Adrenal gland (tissue), 12 donors: ENCODE data around the gene SORCS3. TPM values are rescaled to one million over a fixed set of nuclear protein-coding genes. Genes with fewer than 3 reads are reported as not detected.

Experiments used
- DNase-seq, 7 donors: peaks; one replicate each; pipeline ENCODE4 v3.0.0-alpha.2; 2019 to 2020
- H3K27ac ChIP-seq, 5 donors: fragments of 200-600 bp; sonication (generic) in 4 of 5; 1 replicate in 3 of 5; 2 replicates in 2 of 5; pipeline versions ENCODE4 v1.5.1 to v1.8.0; 2016 to 2020; ENCODE audit warnings: mild to moderate bottlenecking in 1 of 5
- H3K27me3 ChIP-seq: fragments of 200-600 bp; 2 replicates; pipeline ENCODE4 v1.8.0; 2021
- H3K36me3 ChIP-seq, 2 donors: fragments of 200-600 bp; replicated peaks in 1 of 2; 1 replicate in 1 of 2; 2 replicates in 1 of 2; pipeline versions ENCODE4 v1.5.1 to v1.8.0; 2018 to 2022
- H3K4me1 ChIP-seq, 2 donors: fragments of 200-600 bp; replicated peaks in 1 of 2; 1 replicate in 1 of 2; 2 replicates in 1 of 2; pipeline versions ENCODE4 v1.5.1 to v1.8.0; 2018 to 2021
- H3K4me3 ChIP-seq, 4 donors: fragments of 200-600 bp; sonication (generic) in 3 of 4; one replicate each; pipeline ENCODE4 v1.5.1; 2016 to 2018
- H3K9me3 ChIP-seq, 3 donors: fragments of 200-600 bp; sonication (generic) in 1 of 3; replicated peaks in 1 of 3; 1 replicate in 2 of 3; 2 replicates in 1 of 3; pipeline versions ENCODE4 v1.5.1 to v1.8.0; 2016 to 2021
- POLR2A ChIP-seq, 2 donors: fragments of 450-650 bp; IDR thresholded peaks; one replicate each; pipeline ENCODE4 v1.6.1; 2017; ENCODE audit warnings: antibody characterized with exemption in 2 of 2, mild to moderate bottlenecking in 2 of 2, moderate library complexity in 1 of 2
- WGBS, 4 donors: extraction: QIAGEN DNeasy Blood & Tissue Kit in 2 of 4; methylation state at CpG; one replicate each; pipeline versions ENCODE4 v1.1.5 to v1.1.7; 2013 to 2017; 5-methylcytosine and 5-hydroxymethylcytosine counted together
- intact Hi-C, 2 donors: fragments of 100-400 bp; cut with DNase I; formaldehyde crosslinking; loops; one replicate each; pipeline versions ENCODE4 v1.14.1 to v1.15.0; 2022 to 2023
- polyA plus RNA-seq, 3 donors: library from polyadenylated mRNA; stranded (reverse); fragments of 200-250 nt in 2 of 3; fragments of 350-450 nt in 1 of 3; fragmentation: Illumina TruSeq in 1 of 3; extraction: RNeasy Lipid Tissue Mini Kit (QIAGEN cat#74804) in 1 of 3; gene quantifications; one replicate each; pipeline ENCODE4 v1.2.3, GENCODE V29; 2013 to 2014
- total RNA-seq, 9 donors: library from RNA; depleted of rRNA in 4 of 9; stranded (reverse); fragments of >200 nt in 4 of 9; fragments of 120-200 nt in 1 of 9; fragmentation: NEBNext Ultra II Directional in 1 of 9; extraction: Animal tissue kit (Norgen Biotek cat#: 25700) in 1 of 9; gene quantifications; one replicate each; pipeline versions ENCODE4 v1.1.0 to v1.2.4, GENCODE V29; 2013 to 2023
- TF ChIP-seq, protein P1 (sequence below), 6 experiments: fragments of 450-650 bp in 4 of 6; fragments of 200-600 bp in 2 of 6; sonication (generic) in 1 of 6; IDR thresholded peaks; 1 replicate in 5 of 6; 2 replicates in 1 of 6; pipeline versions ENCODE4 v1.5.1 to v1.8.0; 2016 to 2021; ENCODE audit warnings: antibody characterized with exemption in 6 of 6, mild to moderate bottlenecking in 2 of 6, moderate library complexity in 1 of 6
- donor health status: healthy with polysubstance abuse.
- donor health status: Bipolar disorder and iron deficiency.
- donor health status: DM: yes; HTN: yes; CAD: no.
- donor health status: DM: no; HTN: no; CAD: no.
- donor health status: DM: no; HTN: no; CAD: no.
- donor health status: DM: yes; HTN: yes; CAD: no.

SORCS3 gene
- total and polyA plus RNA-seq, 12 donors, result 0.22 to 3.4 (median 1.2) TPM; not detected in 2

GRCh38 chr10:105258036-105258673 lies 617.1 kb downstream of the SORCS3 start:
- Histone ChIP-seq H3K36me3 (no peaks in the 10 kb centered on the region), H3K27ac (no peak overlapping the region), H3K27me3 (no peaks in the 10 kb centered on the region), H3K9me3 (no peaks in the 10 kb centered on the region), H3K4me1 (no peaks in the 10 kb centered on the region), H3K4me3 (no peak overlapping the region)
- DNase-seq, result no peak
- intact Hi-C loops, result no loop called here
- TF ChIP-seq, protein P1, sequence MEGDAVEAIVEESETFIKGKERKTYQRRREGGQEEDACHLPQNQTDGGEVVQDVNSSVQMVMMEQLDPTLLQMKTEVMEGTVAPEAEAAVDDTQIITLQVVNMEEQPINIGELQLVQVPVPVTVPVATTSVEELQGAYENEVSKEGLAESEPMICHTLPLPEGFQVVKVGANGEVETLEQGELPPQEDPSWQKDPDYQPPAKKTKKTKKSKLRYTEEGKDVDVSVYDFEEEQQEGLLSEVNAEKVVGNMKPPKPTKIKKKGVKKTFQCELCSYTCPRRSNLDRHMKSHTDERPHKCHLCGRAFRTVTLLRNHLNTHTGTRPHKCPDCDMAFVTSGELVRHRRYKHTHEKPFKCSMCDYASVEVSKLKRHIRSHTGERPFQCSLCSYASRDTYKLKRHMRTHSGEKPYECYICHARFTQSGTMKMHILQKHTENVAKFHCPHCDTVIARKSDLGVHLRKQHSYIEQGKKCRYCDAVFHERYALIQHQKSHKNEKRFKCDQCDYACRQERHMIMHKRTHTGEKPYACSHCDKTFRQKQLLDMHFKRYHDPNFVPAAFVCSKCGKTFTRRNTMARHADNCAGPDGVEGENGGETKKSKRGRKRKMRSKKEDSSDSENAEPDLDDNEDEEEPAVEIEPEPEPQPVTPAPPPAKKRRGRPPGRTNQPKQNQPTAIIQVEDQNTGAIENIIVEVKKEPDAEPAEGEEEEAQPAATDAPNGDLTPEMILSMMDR (IDR thresholded peaks at IDR 0.05), result no peak
- no peak for TF ChIP-seq POLR2A (IDR thresholded peaks at IDR 0.05)
- 79 to 87% (median 80%) methylated on average over 3 of the region's 3 CpGs for WGBS, 4 donors

- TF ChIP-seq, protein P1 (IDR thresholded peaks at IDR 0.05), result no peak
- TF ChIP-seq POLR2A (IDR thresholded peaks at IDR 0.05), result no peak
- DNase-seq, result no peak
- no peaks in the 10 kb centered on the region for H3K27me3 ChIP-seq
- H3K9me3 ChIP-seq, result no peaks in the 10 kb centered on the region
- no peak overlapping the region for H3K27ac ChIP-seq
- 47 to 67% (median 62%) methylated on average over 1 of the region's 1 CpG for WGBS, 4 donors
- intact Hi-C loops, result no loop called here
- H3K36me3 ChIP-seq, result no peaks in the 10 kb centered on the region
- H3K4me3 ChIP-seq, result no peak overlapping the region
- no peaks in the 10 kb centered on the region for H3K4me1 ChIP-seq
Observed at GRCh38 chr10:105258674-105259065, 617.6 kb downstream of the SORCS3 start.

DNA sequence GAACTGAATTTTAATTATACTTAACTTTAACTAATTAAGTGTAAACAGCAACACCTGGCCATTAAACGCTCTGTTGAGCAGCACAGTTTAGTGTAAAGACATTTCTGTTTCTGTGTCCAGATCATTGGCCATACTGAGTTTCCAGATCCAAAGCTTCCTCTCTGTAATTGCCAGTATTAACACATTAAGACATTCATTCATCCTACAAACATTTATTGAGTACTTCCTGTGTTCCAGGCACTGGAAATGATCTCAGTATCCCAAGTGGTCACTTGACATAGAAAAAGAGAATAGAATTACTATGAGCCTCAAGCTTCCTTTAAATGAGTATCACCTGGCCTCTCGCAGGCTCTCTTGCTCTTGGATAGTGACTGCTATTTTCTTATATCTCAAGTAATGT lies 618.1 kb downstream of the SORCS3 start:
- no peak for TF ChIP-seq POLR2A (IDR thresholded peaks at IDR 0.05)
- TF ChIP-seq, protein P1 (IDR thresholded peaks at IDR 0.05), result no peak
- no peak overlapping the region for H3K27ac ChIP-seq
- no peaks in the 10 kb centered on the region for H3K27me3 ChIP-seq
- intact Hi-C loops, result no loop called here
- no peak for DNase-seq
- H3K36me3 ChIP-seq, result no peaks in the 10 kb centered on the region
- H3K4me3 ChIP-seq, result no peak overlapping the region
- H3K9me3 ChIP-seq, result no peaks in the 10 kb centered on the region
- no peaks in the 10 kb centered on the region for H3K4me1 ChIP-seq
- WGBS, 4 donors, result 72 to 78% (median 76%) methylated on average over 2 of the region's 2 CpGs

- DNase-seq, result no peak
- intact Hi-C loops, result no loop called here
- WGBS, 4 donors, result 51 to 63% (median 56%) methylated on average over 2 of the region's 2 CpGs
- Histone ChIP-seq H3K27me3 (no peaks in the 10 kb centered on the region), H3K4me3 (no peak overlapping the region), H3K4me1 (no peaks in the 10 kb centered on the region), H3K9me3 (no peaks in the 10 kb centered on the region), H3K36me3 (no peaks in the 10 kb centered on the region), H3K27ac (no peak overlapping the region)
- no peak for TF ChIP-seq POLR2A (IDR thresholded peaks at IDR 0.05)
- TF ChIP-seq, protein P1 (IDR thresholded peaks at IDR 0.05), result no peak
Observed at GRCh38 chr10:105262666-105263065, 621.6 kb downstream of the SORCS3 start.
